PC-3 (cell line): ENCODE results near the gene IFI27L2.

Experiments used
- CTCF ChIP-seq: fragments of 300-600 bp; sonication (generic); conservative IDR thresholded peaks from 2 replicates; pipeline ENCODE4 v1.5.1; 2017; ENCODE audit warnings: antibody characterized with exemption, low read depth, mild to moderate bottlenecking, low read length
- EZH2 ChIP-seq: fragments of 300-600 bp; sonication (generic); IDR thresholded peaks from one replicate; pipeline ENCODE4 v1.6.1; 2017; ENCODE audit warnings: antibody characterized with exemption, mild to moderate bottlenecking, low read length; ENCODE audit not compliant: unreplicated experiment

DNA sequence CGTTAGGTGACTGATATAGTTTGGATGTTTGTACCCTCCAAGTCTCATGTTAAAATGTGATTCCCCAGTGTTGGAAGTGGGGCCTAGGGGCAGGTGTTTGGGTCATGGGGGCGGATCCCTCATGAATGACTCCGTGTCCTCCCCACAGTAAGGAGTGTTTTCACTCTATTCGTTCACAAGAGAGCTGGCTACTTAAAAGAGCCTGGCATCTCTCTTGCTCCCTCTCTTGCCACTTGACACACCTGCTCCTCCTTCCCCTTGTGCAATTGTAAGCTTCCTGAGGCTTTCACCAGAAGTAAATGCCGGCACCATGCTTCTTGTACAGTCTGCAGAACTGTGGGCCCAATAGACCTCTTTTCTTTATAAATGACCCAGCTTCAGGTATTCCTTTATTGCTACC lies 2.6 kb downstream of the IFI27L2 start:
- no peak for TF ChIP-seq CTCF
- TF ChIP-seq EZH2 = no peak
